Mesenchymal stem cell (in vitro differentiated cells and primary cell): ENCODE results near the gene TJP3.

Source experiments
- DNase-seq: peaks from one replicate; pipeline ENCODE4 v3.0.0-alpha.2; 2013
- H2AFZ ChIP-seq: one replicate; pipeline ENCODE4 v1.6.1; 2013; ENCODE audit warnings: low read depth, mild to moderate bottlenecking, control low read depth, inconsistent platforms, low read length, moderate library complexity
- H2AK5ac ChIP-seq: 2 replicates; pipeline ENCODE4 v1.6.1; 2013; ENCODE audit warnings: low read length, moderate library complexity, mild to moderate bottlenecking, inconsistent platforms; ENCODE audit not compliant: severe bottlenecking
- H2BK120ac ChIP-seq: one replicate; pipeline ENCODE4 v1.6.1; 2013; ENCODE audit warnings: low read depth, mild to moderate bottlenecking, inconsistent platforms, low read length, moderate library complexity
- H2BK12ac ChIP-seq, 2 experiments: one replicate each; pipeline ENCODE4 v1.6.1; 2013; ENCODE audit warnings: inconsistent platforms in 2 of 2, low read length in 2 of 2, mild to moderate bottlenecking in 2 of 2, moderate library complexity in 2 of 2, control low read depth in 1 of 2
- H2BK15ac ChIP-seq: one replicate; pipeline ENCODE4 v1.6.1; 2013; ENCODE audit warnings: mild to moderate bottlenecking, low read depth, inconsistent platforms; ENCODE audit not compliant: poor library complexity, severe bottlenecking
- H2BK5ac ChIP-seq: 2 replicates; pipeline ENCODE4 v1.6.1; 2013; ENCODE audit warnings: low read depth, mild to moderate bottlenecking, low read length, control low read depth, inconsistent platforms; ENCODE audit not compliant: poor library complexity, severe bottlenecking
- H3K14ac ChIP-seq, 2 experiments: one replicate each; pipeline ENCODE4 v1.6.1; 2013; ENCODE audit warnings: inconsistent platforms in 2 of 2, low read length in 2 of 2, control low read depth in 1 of 2, mild to moderate bottlenecking in 1 of 2, moderate library complexity in 1 of 2
- H3K18ac ChIP-seq, 2 experiments: one replicate each; pipeline ENCODE4 v1.6.1; 2013; ENCODE audit warnings: inconsistent platforms in 2 of 2, low read length in 2 of 2, control low read depth in 1 of 2, low read depth in 1 of 2, mild to moderate bottlenecking in 1 of 2
- H3K23ac ChIP-seq, 2 experiments: one replicate each; pipeline ENCODE4 v1.6.1; 2013; ENCODE audit warnings: inconsistent platforms in 2 of 2, low read length in 2 of 2, mild to moderate bottlenecking in 2 of 2, moderate library complexity in 2 of 2, control low read depth in 1 of 2
- H3K27ac ChIP-seq: 2 replicates; pipeline ENCODE4 v1.5.1; 2013; ENCODE audit warnings: mild to moderate bottlenecking, moderate library complexity, low read length, control low read depth, inconsistent platforms; ENCODE audit not compliant: poor library complexity, severe bottlenecking
- H3K27me3 ChIP-seq, 2 experiments: 2 replicates each; pipeline versions ENCODE4 v1.6.1 to v1.7.0; 2013; ENCODE audit warnings: low read length in 2 of 2, mild to moderate bottlenecking in 2 of 2, moderate library complexity in 2 of 2, control low read depth in 1 of 2, inconsistent platforms in 1 of 2; ENCODE audit not compliant: control insufficient read depth in 1 of 2, insufficient read depth in 1 of 2
- H3K36me3 ChIP-seq, 2 experiments: 2 replicates each; pipeline versions ENCODE4 v1.6.1 to v1.7.0; 2013; ENCODE audit warnings: low read length in 2 of 2, control low read depth in 1 of 2, inconsistent platforms in 1 of 2, low read depth in 1 of 2, mild to moderate bottlenecking in 1 of 2; ENCODE audit not compliant: insufficient read depth in 2 of 2, control insufficient read depth in 1 of 2
- H3K4ac ChIP-seq, 2 experiments: one replicate each; pipeline ENCODE4 v1.6.1; 2013; ENCODE audit warnings: inconsistent platforms in 2 of 2, low read length in 2 of 2, mild to moderate bottlenecking in 2 of 2, moderate library complexity in 2 of 2, control low read depth in 1 of 2, low read depth in 1 of 2
- H3K4me1 ChIP-seq: 2 replicates; pipeline ENCODE4 v1.6.1; 2013; ENCODE audit warnings: low read depth, low read length, control low read depth; ENCODE audit not compliant: control insufficient read depth, insufficient read depth
- H3K4me2 ChIP-seq: 2 replicates; pipeline ENCODE4 v1.6.1; 2013; ENCODE audit warnings: low read length, mild to moderate bottlenecking, inconsistent platforms; ENCODE audit not compliant: poor library complexity, severe bottlenecking
- H3K4me3 ChIP-seq, 2 experiments: 2 replicates each; pipeline versions ENCODE4 v1.5.1 to v1.7.0; 2013; ENCODE audit warnings: low read length in 2 of 2, mild to moderate bottlenecking in 2 of 2, control low read depth in 1 of 2, low read depth in 1 of 2; ENCODE audit not compliant: insufficient read depth in 1 of 2
- H3K79me1 ChIP-seq: replicated peaks from 2 replicates; pipeline ENCODE4 v1.6.1; 2013; ENCODE audit warnings: mild to moderate bottlenecking, control low read depth, low read length, inconsistent platforms; ENCODE audit not compliant: poor library complexity, severe bottlenecking
- H3K9ac ChIP-seq: 2 replicates; pipeline ENCODE4 v1.7.0; 2013; ENCODE audit warnings: mild to moderate bottlenecking, low read length, moderate library complexity
- H3K9me3 ChIP-seq: 2 replicates; pipeline ENCODE4 v1.7.0; 2013; ENCODE audit warnings: mild to moderate bottlenecking, low read length; ENCODE audit not compliant: control insufficient read depth
- H4K8ac ChIP-seq: one replicate; pipeline ENCODE4 v1.6.1; 2013; ENCODE audit warnings: inconsistent platforms, mild to moderate bottlenecking, low read length, moderate library complexity
- H4K91ac ChIP-seq: one replicate; pipeline ENCODE4 v1.6.1; 2013; ENCODE audit warnings: mild to moderate bottlenecking, low read length, inconsistent platforms
- WGBS: methylation state at CpG from one replicate; pipeline ENCODE4 v1.1.7; 2013; ENCODE audit warnings: mixed read lengths; 5-methylcytosine and 5-hydroxymethylcytosine counted together

TJP3 gene

GRCh38 chr19:3750211-3750610 is 42.0 kb downstream of the TJP3 start:
- no peak overlapping the region for H3K23ac ChIP-seq
- no peaks in the 10 kb centered on the region for H3K9me3 ChIP-seq
- H3K4me1 ChIP-seq, result peaks cover 6% of the 10 kb centered on the region
- H2AFZ ChIP-seq, result no peak overlapping the region
- H3K27me3 ChIP-seq, result peaks cover 0 to 22% of the 10 kb centered on the region in 2 experiments
- H3K36me3 ChIP-seq, result peaks cover 29 to 51% of the 10 kb centered on the region in 2 experiments
- no peak for DNase-seq
- H3K14ac ChIP-seq, result no peak overlapping the region
- peaks cover 6% of the 10 kb centered on the region for H3K79me1 ChIP-seq
- H2BK15ac ChIP-seq, result no peak overlapping the region
- H3K4me2 ChIP-seq, result no peak overlapping the region
- H3K4ac ChIP-seq, result no peak overlapping the region
- no peak overlapping the region for H2BK120ac ChIP-seq
- no peak overlapping the region for H3K27ac ChIP-seq
- H3K18ac ChIP-seq, result no peak overlapping the region
- no peak overlapping the region for H3K9ac ChIP-seq
- no peak overlapping the region for H3K4me3 ChIP-seq
- H2AK5ac ChIP-seq, result no peak overlapping the region
- no peak overlapping the region for H4K91ac ChIP-seq
- H2BK5ac ChIP-seq, result no peak overlapping the region
- WGBS, result 90% methylated on average over 2 of the region's 2 CpGs
- no peak overlapping the region for H4K8ac ChIP-seq
- H2BK12ac ChIP-seq, result no peak overlapping the region

- Histone ChIP-seq H4K8ac (no peak overlapping the region), H3K4me3 (no peak overlapping the region), H2BK120ac (no peak overlapping the region), H3K18ac (no peak overlapping the region), H3K14ac (no peak overlapping the region), H3K4ac (no peak overlapping the region), H3K4me2 (no peak overlapping the region), H3K23ac (no peak overlapping the region), H2BK5ac (no peak overlapping the region), H3K27me3 (peaks cover 0 to 12% of the 10 kb centered on the region in 2 experiments), H3K36me3 (peaks cover 29 to 51% of the 10 kb centered on the region in 2 experiments), H2AFZ (no peak overlapping the region), H3K4me1 (peaks cover 6% of the 10 kb centered on the region), H3K9ac (no peak overlapping the region), H3K9me3 (no peaks in the 10 kb centered on the region), H2BK15ac (no peak overlapping the region), H4K91ac (no peak overlapping the region), H3K79me1 (peaks cover 9% of the 10 kb centered on the region), H2BK12ac (no peak overlapping the region), H2AK5ac (no peak overlapping the region), H3K27ac (no peak overlapping the region)
- 98% methylated on average over 30 of the region's 30 CpGs for WGBS
- DNase-seq, result no peak
Measured at GRCh38 chr19:3751236-3751635, 43.1 kb downstream of the TJP3 start.

GRCh38 chr19:3752492-3752891 is 44.3 kb downstream of the TJP3 start:
- Histone ChIP-seq H2BK5ac (no peak overlapping the region), H2BK12ac (no peak overlapping the region), H3K4ac (no peak overlapping the region), H3K18ac (no peak overlapping the region), H2AFZ (no peak overlapping the region), H3K4me3 (no peak overlapping the region), H4K8ac (no peak overlapping the region), H2AK5ac (no peak overlapping the region), H3K4me1 (peaks cover 6% of the 10 kb centered on the region), H3K14ac (no peak overlapping the region), H4K91ac (no peak overlapping the region), H3K27ac (no peak overlapping the region), H3K36me3 (peaks cover 33 to 56% of the 10 kb centered on the region in 2 experiments), H3K9ac (no peak overlapping the region), H3K79me1 (peaks cover 13% of the 10 kb centered on the region), H3K27me3 (peaks cover 0 to 4% of the 10 kb centered on the region in 2 experiments), H2BK15ac (no peak overlapping the region), H3K4me2 (no peak overlapping the region), H2BK120ac (no peak overlapping the region), H3K9me3 (no peaks in the 10 kb centered on the region), H3K23ac (no peak overlapping the region)
- WGBS, result 98% methylated on average over 25 of the region's 25 CpGs
- DNase-seq, result no peak

GRCh38 chr19:3753631-3754410 is 45.6 kb downstream of the TJP3 start:
- Histone ChIP-seq H3K23ac (no peak overlapping the region), H3K18ac (no peak overlapping the region), H3K14ac (no peak overlapping the region), H3K27ac (no peak overlapping the region), H3K9ac (no peak overlapping the region), H2BK5ac (no peak overlapping the region), H4K91ac (no peak overlapping the region), H3K27me3 (no peaks in the 10 kb centered on the region), H3K4me3 (no peak overlapping the region), H2BK12ac (no peak overlapping the region), H3K79me1 (peaks cover 19% of the 10 kb centered on the region), H3K4me2 (no peak overlapping the region), H2AFZ (no peak overlapping the region), H2BK120ac (no peak overlapping the region), H3K36me3 (peaks cover 42 to 68% of the 10 kb centered on the region in 2 experiments), H3K4me1 (peaks cover 2% of the 10 kb centered on the region), H2BK15ac (no peak overlapping the region), H4K8ac (no peak overlapping the region), H3K9me3 (no peaks in the 10 kb centered on the region), H3K4ac (no peak overlapping the region), H2AK5ac (no peak overlapping the region)
- WGBS, result 97% methylated on average over 51 of the region's 51 CpGs
- DNase-seq, result no peak
